H1 (cell line): Measurements from ENCODE around the gene APLP2.

ENCODE experiments used
- CTCF ChIP-seq, 3 experiments: IDR thresholded peaks; 1 replicate in 2 of 3; 2 replicates in 1 of 3; pipeline versions ENCODE4 v1.5.1 to v1.6.1; 2011; ENCODE audit warnings: low read length in 3 of 3, mild to moderate bottlenecking in 3 of 3, inconsistent platforms in 2 of 3, low read depth in 1 of 3, moderate library complexity in 1 of 3; ENCODE audit not compliant: insufficient read depth in 1 of 3; ENCODE audit errors: control extremely low read depth in 1 of 3
- EP300 ChIP-seq, 2 experiments: IDR thresholded peaks; 1 replicate in 1 of 2; 2 replicates in 1 of 2; pipeline ENCODE4 v1.6.1; 2011 to 2012; ENCODE audit warnings: low read depth in 2 of 2, low read length in 2 of 2, mild to moderate bottlenecking in 2 of 2, borderline replicate concordance in 1 of 2, inconsistent platforms in 1 of 2, moderate library complexity in 1 of 2
- EZH2 ChIP-seq: fragments of 200-600 bp; sonication (generic); IDR thresholded peaks from 2 replicates; pipeline ENCODE4 v1.7.1; 2012; ENCODE audit warnings: low read depth, mild to moderate bottlenecking, moderate library complexity, low read length, inconsistent platforms; ENCODE audit not compliant: severe bottlenecking
- KDM5A ChIP-seq: fragments of 200-600 bp; IDR thresholded peaks from 2 replicates; pipeline ENCODE4 v1.7.1; 2012; ENCODE audit warnings: mild to moderate bottlenecking, low read length, inconsistent platforms, mixed read lengths
- POLR2A ChIP-seq, 2 experiments: IDR thresholded peaks; 1 replicate in 1 of 2; 2 replicates in 1 of 2; pipeline ENCODE4 v1.6.1; 2011; ENCODE audit warnings: low read depth in 2 of 2, low read length in 2 of 2, mild to moderate bottlenecking in 2 of 2; ENCODE audit errors: control extremely low read depth in 1 of 2
- RNF2 ChIP-seq: fragments of 200-900, 300-1000 bp; sonication (generic); IDR thresholded peaks from 2 replicates; pipeline ENCODE4 v1.7.1; 2016; ENCODE audit warnings: borderline replicate concordance, low read depth, mild to moderate bottlenecking, antibody characterized with exemption, low read length; ENCODE audit not compliant: poor library complexity, severe bottlenecking; ENCODE audit errors: missing control alignments
- SRF ChIP-seq: IDR thresholded peaks from 2 replicates; pipeline ENCODE4 v1.6.1; 2011; ENCODE audit warnings: mild to moderate bottlenecking, low read depth, low read length, moderate library complexity
- TAF1 ChIP-seq: IDR thresholded peaks from 2 replicates; pipeline ENCODE4 v1.6.1; 2011; ENCODE audit warnings: mild to moderate bottlenecking, low read depth, low read length
- USF2 ChIP-seq: IDR thresholded peaks from 2 replicates; pipeline ENCODE4 v1.6.1; 2011; ENCODE audit warnings: low read length, improper control_type of control experiment

GRCh38 chr11:130037058-130037457, 32.6 kb upstream of the APLP2 start:
- TF ChIP-seq KDM5A (no peak), CTCF (IDR thresholded peaks at IDR 0.05; ENCODE audit: control extremely low read depth in 1 of 3, insufficient read depth in 1 of 3, low read depth in 1 of 3, low read length in 3 of 3) (no peak), TAF1 (no peak), EP300 (IDR thresholded peaks at IDR 0.05; ENCODE audit: borderline replicate concordance in 1 of 2, low read depth in 2 of 2, low read length in 2 of 2) (no peak), SRF (no peak), RNF2 (no peak), POLR2A (IDR thresholded peaks at IDR 0.05; ENCODE audit: control extremely low read depth in 1 of 2, low read depth in 2 of 2, low read length in 2 of 2) (no peak), EZH2 (no peak), USF2 (no peak)
